Fibroblast of skin of scalp (primary cell): ENCODE data around the gene BMF.

Experiments
- DNase-seq: peaks from one replicate; pipeline ENCODE4 v3.0.0-alpha.2; 2013

Gene BMF

DNA sequence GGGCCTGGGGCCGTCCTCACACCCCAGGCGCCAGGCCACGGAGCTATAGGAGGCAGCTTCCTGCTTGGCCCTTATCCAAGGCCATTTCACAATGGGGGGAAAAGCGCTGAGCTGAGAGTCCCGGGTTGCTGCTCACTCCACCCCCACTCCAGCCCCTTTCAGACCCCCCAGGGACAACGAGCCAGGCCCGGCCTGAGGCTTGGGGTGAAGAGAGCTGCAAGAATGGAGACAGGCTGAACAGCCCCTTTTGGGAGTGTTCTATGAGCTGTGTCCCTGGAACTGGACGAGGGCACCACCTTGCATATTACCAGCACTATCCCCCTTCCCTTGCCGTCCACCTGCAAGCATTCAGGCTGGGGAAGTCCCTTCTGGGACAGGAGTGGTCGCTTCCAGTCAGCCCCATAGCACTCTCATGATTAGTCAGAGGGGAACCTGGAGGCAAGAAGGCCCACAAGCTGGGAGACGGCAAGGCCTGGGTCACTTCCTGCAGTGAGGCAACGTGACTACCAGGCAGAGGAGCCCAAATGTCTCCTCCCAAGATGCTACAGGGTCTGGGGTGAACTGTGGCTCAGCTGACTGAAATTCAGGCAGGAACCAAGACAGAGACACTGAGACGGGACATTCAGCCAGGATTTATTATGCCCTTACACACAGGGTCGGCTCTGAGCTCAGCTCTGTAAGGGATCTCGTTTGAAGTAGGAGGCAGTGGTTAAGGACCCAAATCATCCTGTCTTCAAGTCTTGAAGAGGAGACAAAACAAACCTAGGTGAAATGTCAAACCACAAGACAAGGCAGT is 61.1 kb downstream of the BMF start:
- peak; percentile 67 for DNase-seq

- DNase-seq = peak; percentile 68
Measured at GRCh38 chr15:40046721-40047414, 61.8 kb downstream of the BMF start.

- DNase-seq = no peak
Measured at GRCh38 chr15:40045572-40046217, 63.0 kb downstream of the BMF start.

DNA sequence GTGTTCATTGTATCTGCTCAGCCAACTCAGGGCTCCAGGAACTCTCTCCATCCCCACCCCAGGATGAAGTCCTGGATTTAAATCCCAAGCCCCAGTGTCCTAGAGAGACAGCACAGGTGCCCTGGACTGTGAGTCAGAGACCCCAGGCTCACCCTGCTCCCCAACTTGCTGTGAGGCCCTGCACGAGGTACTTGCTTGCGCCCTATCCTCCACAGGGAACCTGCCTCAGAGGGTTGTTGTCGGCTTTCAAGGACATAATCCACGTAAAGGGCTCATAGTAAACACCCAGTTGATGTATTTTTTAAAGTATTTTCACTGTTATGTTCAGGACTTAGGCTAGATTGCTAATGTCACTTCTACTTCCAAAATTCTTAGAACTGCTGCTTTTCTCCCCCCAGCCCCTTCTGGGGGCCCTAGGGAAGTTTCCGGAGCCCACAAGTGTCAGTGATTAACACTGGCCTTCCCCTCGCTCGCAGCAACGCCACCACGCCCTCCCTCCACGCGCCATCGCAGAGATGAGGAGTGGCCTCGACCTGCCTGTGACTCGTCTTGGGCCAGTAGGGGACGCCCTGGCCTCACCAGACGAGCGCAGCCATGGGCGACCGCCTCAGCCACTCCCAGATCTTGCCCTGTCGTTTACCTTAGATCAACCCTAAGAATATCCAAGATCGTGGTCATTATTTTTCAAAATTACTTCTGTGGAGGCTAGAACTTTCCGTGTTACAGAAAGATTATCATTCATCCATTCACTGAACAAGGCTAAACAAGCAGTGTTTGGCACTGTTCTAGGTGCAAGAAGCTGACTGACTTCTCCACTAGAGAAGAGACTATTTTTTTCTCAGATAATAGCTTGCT is 63.7 kb downstream of the BMF start:
- DNase-seq = peak; percentile 83

- no peak for DNase-seq
Measured at GRCh38 chr15:40043927-40044716, 64.6 kb downstream of the BMF start.

GRCh38 chr15:40042791-40043320 is 65.8 kb downstream of the BMF start:
- no peak for DNase-seq

GRCh38 chr15:40040770-40041169 is 67.9 kb downstream of the BMF start:
- DNase-seq = no peak

- no peak for DNase-seq
Measured at GRCh38 chr15:40040293-40040635, 68.4 kb downstream of the BMF start.

GRCh38 chr15:40038638-40039543 is 69.8 kb downstream of the BMF start, which contains the start of gene SRP14:
Gene SRP14, minus strand, starts transcription at chr15:40039181. Its CDS starts 65 bp downstream, at chr15:40039116.
- DNase-seq = peak; percentile 93

DNA sequence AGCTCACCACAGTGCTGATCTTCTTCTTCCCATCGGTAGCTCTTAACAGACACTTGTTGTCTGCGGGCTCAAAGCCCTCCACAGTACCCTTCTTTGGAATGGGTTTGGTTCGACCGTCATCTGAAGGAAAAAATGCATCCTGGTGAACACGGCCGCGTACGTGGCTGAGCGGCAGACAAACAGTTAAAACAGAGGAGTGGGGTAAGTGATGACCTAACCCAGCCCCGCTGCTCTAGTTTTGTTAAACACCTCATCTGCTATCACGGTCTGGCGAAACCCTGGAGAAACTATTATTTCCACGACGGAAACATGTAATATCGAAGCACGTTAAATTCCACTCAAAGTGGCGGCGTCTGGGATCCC is 70.4 kb downstream of the BMF start:
- DNase-seq = peak; percentile 22
